Upper lobe of left lung (tissue), 4 donors: ENCODE results near the gene GADD45A.

ENCODE experiments used
- CTCF ChIP-seq, 6 experiments: fragments of 450-650 bp in 4 of 6; fragments of 200-600 bp in 2 of 6; sonication (generic) in 2 of 6; IDR thresholded peaks; one replicate each; pipeline ENCODE4 v1.5.1; 2016 to 2019; ENCODE audit warnings: antibody characterized with exemption in 6 of 6
- POLR2A ChIP-seq, 4 donors: fragments of 450-650 bp; IDR thresholded peaks; one replicate each; pipeline ENCODE4 v1.5.1; 2016 to 2017; ENCODE audit warnings: antibody characterized with exemption in 4 of 4, mild to moderate bottlenecking in 2 of 4

- TF ChIP-seq CTCF (IDR thresholded peaks at IDR 0.05) (no peak), POLR2A (IDR thresholded peaks at IDR 0.05) (no peak)
Measured at GRCh38 chr1:67642629-67643028, 42.4 kb upstream of the GADD45A start.
